Measurements from ENCODE around the gene GSG1L.

- TF ChIP-seq POLR2A (IDR thresholded peaks at IDR 0.05; ENCODE audit: low read depth, low read length) (no peak), POLR2AphosphoS5 (IDR thresholded peaks at IDR 0.05; ENCODE audit: low read depth, low read length) (no peak), TAF1 (IDR thresholded peaks at IDR 0.05; ENCODE audit: low read depth, low read length) (no peak), PAX5 (IDR thresholded peaks at IDR 0.05; ENCODE audit: insufficient read depth, low read length, severe bottlenecking) (no peak), SPI1 (IDR thresholded peaks at IDR 0.05; ENCODE audit: low read depth, low read length) (no peak)
These were observed 324.9 kb downstream of the GSG1L start for GRCh38 chr16:27738596-27738995.
